ENCODE results near the gene SOD2. TPM values are rescaled to one million over a fixed set of nuclear protein-coding genes. Genes with fewer than 3 reads are reported as not detected.
A peak's percentile ranks its signal among the peaks of the same experiment; 100 is the strongest.

SOD2 gene
- total RNA-seq, 1 experiment from 2014 or later, result 80.5 TPM

DNA sequence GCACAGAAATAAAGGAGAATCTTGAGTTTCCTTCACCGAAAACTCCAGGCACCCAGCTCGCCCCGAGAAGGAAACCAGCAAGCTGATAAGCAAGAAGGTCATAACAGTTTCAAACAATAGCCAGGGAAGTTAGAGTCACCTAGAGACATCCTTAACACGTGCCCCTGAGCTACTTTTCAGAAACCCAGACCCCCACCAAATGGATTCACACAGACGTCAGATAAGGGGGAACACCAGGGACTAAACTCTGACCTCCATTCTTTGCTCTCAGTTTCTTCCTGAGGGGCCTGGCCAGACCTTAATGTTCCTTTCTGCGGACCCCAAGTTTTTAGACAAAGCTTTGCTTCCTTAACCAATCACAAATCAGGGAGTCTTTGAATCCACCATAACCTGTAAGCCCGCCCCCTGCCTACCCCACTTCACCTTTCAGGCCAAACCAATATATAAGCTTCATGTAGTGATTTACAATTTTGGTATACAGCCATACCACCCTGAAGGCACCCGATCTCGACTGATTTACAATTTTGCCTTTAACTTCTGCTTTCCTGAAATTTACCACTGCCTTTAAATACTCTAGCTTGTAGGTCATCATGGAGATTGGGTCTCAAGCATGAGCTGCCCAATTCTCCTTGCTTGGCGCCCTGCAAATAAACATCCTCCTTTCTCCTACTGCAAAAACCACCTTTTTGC lies 11.7 kb downstream of the SOD2 start:
- H3K14ac ChIP-seq (ENCODE audit: insufficient read depth, low read length), result no peak overlapping the region
- H4K5ac ChIP-seq (ENCODE audit: insufficient read length, low read depth, low read length), result no peak overlapping the region
- H2AK5ac ChIP-seq (ENCODE audit: insufficient read length, low read length), result no peak overlapping the region
- Mint-ChIP-seq H3K27ac (peak overlapping the region in 1 of 3 experiments; percentile 11; a peak in 2 of 7 replicates), H3K27me3 (ENCODE audit: low read depth) (no peaks in the 10 kb centered on the region), H3K36me3 (ENCODE audit: insufficient read depth in 1 of 3, low read depth in 3 of 3) (peaks cover 21 to 39% (median 34%) of the 10 kb centered on the region in 3 experiments), H3K4me3 (no peak overlapping the region), H3K9me3 (peaks cover 0 to 2% of the 10 kb centered on the region in 2 experiments; a peak in 2 of 5 replicates), H3K4me1 (no peaks in the 10 kb centered on the region)
- no peak overlapping the region for H2BK20ac ChIP-seq (ENCODE audit: low read depth, low read length, poor library complexity, severe bottlenecking)
- H3K79me1 ChIP-seq (ENCODE audit: insufficient read depth, low read depth, low read length, poor library complexity, severe bottlenecking), result no peaks in the 10 kb centered on the region
- H3K9me3 ChIP-seq (ENCODE audit: control insufficient read depth, low read depth, low read length), result no peaks in the 10 kb centered on the region
- H2BK15ac ChIP-seq (ENCODE audit: low read depth, low read length), result no peak overlapping the region
- no peaks in the 10 kb centered on the region for H3K79me2 ChIP-seq (ENCODE audit: insufficient read depth, low read length)
- H3K4me2 ChIP-seq (ENCODE audit: insufficient read depth, insufficient read length, low read length), result no peak overlapping the region
- no peak overlapping the region for H3K56ac ChIP-seq (ENCODE audit: insufficient read length, low read depth, low read length)
- H2BK120ac ChIP-seq (ENCODE audit: low read depth, low read length, poor library complexity, severe bottlenecking), result no peak overlapping the region
- no peak overlapping the region for H4K91ac ChIP-seq (ENCODE audit: insufficient read length, low read depth, low read length)
- no peaks in the 10 kb centered on the region for H3K23me2 ChIP-seq (ENCODE audit: insufficient read length, low read depth, low read length, poor library complexity, severe bottlenecking)
- no peak for DNase-seq
- no peak overlapping the region for H3K18ac ChIP-seq (ENCODE audit: insufficient read length, low read depth, low read length)
- H3K23ac ChIP-seq (ENCODE audit: insufficient read length, low read depth, low read length), result no peak overlapping the region
- H2BK5ac ChIP-seq (ENCODE audit: insufficient read length, low read length), result no peak overlapping the region
- no peak overlapping the region for H3T11ph ChIP-seq (ENCODE audit: low read length)
- H4K20me1 ChIP-seq (ENCODE audit: control insufficient read depth, insufficient read depth, insufficient read length), result no peaks in the 10 kb centered on the region
- H3K4me1 ChIP-seq (ENCODE audit: insufficient read depth, low read length), result no peaks in the 10 kb centered on the region
- no peak overlapping the region for H2BK12ac ChIP-seq (ENCODE audit: insufficient read length, low read depth, low read length)
- WGBS (ENCODE audit: extremely low coverage, insufficient read length, low lambda C conversion rate), result no CpG with 5 or more reads among the region's 10 CpGs
- no peak overlapping the region for H2AFZ ChIP-seq (ENCODE audit: low read length)
- no peak overlapping the region for H3K27ac ChIP-seq (ENCODE audit: insufficient read length, low read depth, low read length)
- no peak overlapping the region for H3K9ac ChIP-seq (ENCODE audit: extremely low read depth, insufficient read length, low read length)
- H3K4ac ChIP-seq (ENCODE audit: low read depth, low read length), result no peak overlapping the region
- H4K8ac ChIP-seq (replicated peaks; ENCODE audit: insufficient read length, low read depth, low read length), result no peak overlapping the region
- TF ChIP-seq, protein P1, sequence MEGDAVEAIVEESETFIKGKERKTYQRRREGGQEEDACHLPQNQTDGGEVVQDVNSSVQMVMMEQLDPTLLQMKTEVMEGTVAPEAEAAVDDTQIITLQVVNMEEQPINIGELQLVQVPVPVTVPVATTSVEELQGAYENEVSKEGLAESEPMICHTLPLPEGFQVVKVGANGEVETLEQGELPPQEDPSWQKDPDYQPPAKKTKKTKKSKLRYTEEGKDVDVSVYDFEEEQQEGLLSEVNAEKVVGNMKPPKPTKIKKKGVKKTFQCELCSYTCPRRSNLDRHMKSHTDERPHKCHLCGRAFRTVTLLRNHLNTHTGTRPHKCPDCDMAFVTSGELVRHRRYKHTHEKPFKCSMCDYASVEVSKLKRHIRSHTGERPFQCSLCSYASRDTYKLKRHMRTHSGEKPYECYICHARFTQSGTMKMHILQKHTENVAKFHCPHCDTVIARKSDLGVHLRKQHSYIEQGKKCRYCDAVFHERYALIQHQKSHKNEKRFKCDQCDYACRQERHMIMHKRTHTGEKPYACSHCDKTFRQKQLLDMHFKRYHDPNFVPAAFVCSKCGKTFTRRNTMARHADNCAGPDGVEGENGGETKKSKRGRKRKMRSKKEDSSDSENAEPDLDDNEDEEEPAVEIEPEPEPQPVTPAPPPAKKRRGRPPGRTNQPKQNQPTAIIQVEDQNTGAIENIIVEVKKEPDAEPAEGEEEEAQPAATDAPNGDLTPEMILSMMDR (conservative IDR thresholded peaks at IDR 0.05), result no peak
- H3K27me3 ChIP-seq (ENCODE audit: insufficient read depth, low read length), result no peaks in the 10 kb centered on the region

All from H9 (cell line).